GM11168 (cell line): ENCODE data around the gene JMJD6.
"Not testable (repeated sequence)": the region's sequence is repeated elsewhere in the genome, so short reads cannot be mapped to it uniquely, and the experiment has no call there.

Experiments
- in situ Hi-C: fragments of 300-500 bp; cut with MboI; formaldehyde crosslinking; loops from one replicate; pipeline ENCODE4 v1.12.0; 2022; ENCODE audit warnings: low sequenced_read_pairs; ENCODE audit not compliant: unreplicated experiment

The JMJD6 gene

GRCh38 chr17:76700617-76701470, 25.6 kb downstream of the JMJD6 start:
- in situ Hi-C loops, result no loop called here

- in situ Hi-C loops, result no loop called here
These were observed 26.2 kb downstream of the JMJD6 start for GRCh38 chr17:76700270-76700616.

- in situ Hi-C loops, result not testable (repeated sequence)
These were observed 27.9 kb downstream of the JMJD6 start for GRCh38 chr17:76698466-76698977.

DNA sequence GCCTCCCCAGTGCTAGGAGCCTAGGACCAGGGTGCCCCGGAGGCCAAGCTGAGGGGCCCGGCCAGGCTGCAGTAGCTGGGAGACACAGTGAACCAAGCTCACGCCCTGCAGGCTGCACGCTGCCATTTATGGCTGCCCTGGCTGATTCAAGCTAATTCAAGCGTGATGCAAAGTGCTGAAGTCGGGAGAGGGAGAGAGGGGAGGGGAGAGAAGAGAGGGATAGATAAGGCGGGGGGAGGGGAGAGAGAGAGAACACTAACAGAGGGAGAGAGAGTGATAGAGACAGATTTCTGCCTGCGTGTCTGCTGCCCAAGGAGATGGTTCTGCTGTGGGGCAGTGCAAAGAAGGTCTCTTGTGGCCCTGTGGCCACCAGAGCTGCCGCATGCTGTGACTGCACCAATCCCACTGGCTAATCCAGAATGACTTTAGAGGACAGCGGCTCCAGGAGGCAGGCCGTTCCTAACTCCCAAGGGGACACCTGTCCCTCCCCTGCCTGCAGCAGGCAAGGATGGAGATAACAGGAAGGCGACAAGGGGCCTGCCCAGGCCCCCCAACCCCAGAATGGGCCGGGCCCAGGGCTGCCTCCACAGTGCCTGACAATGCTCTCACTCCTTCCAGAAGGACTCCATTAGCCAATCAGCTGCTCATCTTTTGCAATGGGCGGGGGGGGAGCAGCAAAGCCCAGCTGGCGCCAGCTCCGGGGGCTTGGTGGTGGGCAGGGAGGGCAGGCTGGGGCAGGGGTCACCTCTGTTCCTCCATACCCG, 28.5 kb downstream of the JMJD6 start:
- in situ Hi-C loops, result no loop called here

DNA sequence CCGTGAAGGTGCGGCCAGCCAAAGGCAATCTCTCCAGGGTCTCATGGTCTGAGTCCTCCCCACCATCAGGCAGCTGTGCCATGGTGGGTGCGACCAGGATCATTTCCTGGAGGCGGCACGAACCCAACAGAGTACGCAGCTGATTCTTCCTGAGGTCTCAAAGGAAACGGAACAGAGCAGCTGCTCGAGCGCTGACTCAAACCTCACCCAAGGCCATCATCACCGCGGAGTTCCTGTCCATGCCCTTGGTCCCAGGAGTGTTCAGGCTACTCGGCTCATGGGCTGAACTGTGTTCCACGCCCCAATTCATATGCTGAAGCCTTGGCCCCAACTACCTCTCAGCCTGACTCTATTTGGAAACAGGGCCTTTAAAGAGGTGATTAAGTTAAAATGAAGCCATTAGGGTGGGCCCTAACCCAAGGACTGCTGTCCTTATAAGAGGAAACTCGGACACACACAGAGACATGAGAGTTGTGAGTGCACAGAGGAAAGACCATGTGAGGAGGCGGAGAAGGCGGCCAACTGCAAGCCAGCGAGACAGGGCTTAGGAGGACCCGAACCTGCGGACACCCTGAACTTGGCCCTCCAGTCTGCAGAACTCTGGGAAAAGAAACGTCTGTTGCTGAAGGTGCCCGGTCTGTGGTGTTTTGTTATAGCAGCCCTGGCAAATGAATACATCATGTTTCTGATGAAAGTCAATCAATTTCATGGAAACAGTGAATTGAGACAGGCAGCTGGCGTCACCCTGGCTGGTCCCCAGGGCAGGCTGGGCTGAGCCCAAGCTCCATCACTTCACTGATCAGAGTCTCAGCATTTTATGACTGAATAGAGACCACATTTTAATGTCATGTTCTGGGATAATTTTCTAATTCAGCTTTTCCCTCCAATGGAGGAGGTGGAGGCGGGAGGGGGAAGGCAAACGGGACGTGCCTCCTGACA, 29.4 kb downstream of the JMJD6 start:
- in situ Hi-C loops, result no loop called here

- in situ Hi-C loops, result no loop called here
These were observed 31.2 kb downstream of the JMJD6 start for GRCh38 chr17:76695059-76695831.

DNA sequence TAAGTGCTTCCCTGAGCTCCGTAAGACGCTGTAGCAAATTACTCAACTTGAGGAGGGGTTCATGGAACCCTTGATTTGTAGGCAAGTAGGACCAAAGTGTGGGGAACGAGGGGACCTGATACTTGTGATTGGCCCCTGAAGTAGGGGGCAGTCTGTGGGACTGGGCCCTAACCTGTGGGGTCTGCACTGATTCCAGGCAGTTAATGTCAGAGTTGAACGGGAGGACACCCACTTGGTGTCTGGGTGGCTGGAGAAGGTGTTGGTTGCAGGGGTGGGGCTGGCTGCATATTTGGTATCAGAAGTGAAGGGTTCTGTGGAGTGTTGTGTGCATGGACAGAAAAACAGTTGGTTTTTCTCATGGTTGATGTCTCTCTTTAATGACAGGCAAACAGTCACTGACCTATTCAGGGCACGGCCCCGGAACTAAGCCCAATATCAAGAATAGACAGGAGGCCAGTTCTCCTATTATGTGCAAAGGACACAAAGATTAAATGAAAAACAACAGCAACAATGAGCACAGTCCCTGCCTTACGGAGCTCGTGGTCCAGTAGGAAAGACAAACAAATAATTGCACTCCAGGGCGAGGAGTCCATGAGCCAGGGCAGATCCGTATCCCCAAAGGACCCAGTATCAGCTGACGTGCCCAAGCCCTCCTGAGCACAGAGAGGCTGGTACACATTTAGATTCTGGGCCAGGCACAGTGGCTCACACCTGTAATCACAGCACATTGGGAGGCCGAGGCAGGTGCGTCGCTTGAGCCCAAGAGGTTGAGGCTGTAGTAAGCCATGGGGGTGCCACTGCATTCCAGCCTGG, 34.8 kb downstream of the JMJD6 start:
- in situ Hi-C loops, result no loop called here

DNA sequence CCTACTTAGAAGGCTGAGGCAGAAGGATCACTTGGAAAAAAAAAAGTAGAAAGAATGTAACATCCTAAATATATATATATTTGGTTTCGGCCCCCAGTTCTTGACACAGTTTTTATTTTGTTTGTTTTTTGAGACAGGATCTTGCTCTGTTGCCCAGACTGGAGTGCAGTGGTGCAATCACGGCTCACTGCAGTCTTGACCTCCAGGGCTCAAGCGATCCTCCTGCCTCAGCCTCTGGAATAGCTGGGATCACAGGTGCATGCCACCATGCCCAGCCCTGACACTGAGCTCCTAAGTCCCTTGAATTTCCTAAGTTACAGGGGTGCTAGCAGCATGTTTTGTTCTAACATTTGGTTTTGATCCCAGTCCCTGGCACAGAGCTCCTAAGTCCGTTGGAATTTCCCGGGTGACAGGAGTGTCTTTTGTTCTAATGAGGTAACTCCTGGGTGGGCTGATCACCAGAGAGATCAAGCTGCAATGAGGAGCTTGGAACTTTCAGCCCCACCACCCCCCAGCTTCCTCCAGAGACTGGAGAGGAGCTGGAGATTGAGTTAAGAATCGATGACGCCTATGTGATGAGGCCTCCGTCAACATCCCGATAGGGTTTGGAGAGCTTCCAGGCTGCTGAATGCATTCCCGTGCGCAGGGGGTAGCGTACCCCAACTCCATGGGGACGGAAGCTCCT, 35.7 kb downstream of the JMJD6 start:
- in situ Hi-C loops, result no loop called here

- in situ Hi-C loops, result no loop called here
These were observed 36.5 kb downstream of the JMJD6 start for GRCh38 chr17:76689859-76690258.

DNA sequence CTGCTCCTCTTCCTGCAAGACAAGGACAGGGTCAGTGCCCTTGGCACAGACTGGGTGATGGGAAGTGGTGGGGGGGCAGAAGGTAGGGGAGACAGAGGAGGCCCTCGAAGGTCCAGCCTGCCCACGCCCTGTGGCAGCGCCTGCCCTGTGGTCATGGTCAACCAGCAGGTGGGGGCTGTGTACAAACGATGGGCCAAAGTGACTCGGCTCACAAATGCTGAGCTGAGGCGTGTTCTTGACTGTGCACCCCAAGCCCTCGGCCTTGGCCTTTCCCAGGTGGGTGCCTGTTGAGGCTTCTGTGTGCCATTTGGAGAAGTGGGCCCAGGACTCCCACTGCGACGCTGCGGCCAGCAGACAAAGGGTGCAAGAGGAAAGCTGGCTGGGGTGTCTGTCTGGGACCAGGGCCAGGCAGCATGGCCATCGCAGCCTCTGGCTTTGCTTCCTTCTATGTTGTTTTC, 38.2 kb downstream of the JMJD6 start:
- in situ Hi-C loops, result no loop called here

- in situ Hi-C loops, result no loop called here
These were observed 38.9 kb downstream of the JMJD6 start for GRCh38 chr17:76687298-76688164.

DNA sequence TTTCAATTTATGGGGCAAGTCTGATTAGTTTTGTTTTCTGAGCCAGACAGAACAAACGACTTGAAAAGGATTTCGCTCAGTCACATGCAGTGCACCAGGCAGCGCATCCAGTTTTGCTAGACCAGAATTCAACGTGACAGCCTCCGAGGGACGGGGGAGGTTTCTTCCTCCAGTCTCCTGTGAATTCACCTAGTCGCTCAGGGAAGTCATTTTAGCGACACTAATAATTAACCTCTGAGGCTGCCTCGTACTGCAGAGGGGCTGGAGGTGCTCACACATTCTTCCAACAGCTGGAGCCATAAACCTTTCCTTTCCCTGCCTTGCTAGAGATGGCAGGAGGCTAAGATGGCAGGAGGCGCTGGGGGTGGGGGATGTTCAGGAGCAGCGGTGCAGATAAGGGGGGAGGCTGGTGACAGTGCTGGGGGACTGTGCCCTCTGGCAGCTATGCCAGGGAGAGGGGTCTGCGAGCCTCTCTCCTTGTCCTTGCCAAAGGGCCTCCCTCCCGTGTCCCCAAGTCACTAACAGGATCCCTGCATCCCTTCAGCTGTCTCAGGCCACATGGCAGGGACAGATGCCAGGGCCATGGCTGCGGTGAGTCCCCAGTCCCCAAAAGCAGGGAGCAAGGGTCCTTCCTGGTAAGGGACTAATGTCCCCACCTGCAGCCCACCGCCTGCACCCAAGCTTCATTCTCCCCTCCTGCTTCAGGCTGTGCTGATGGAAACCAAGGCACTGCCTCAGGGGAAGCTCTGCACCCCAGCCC, 39.7 kb downstream of the JMJD6 start:
- in situ Hi-C loops, result no loop called here

GRCh38 chr17:76685846-76686245, 40.6 kb downstream of the JMJD6 start:
- in situ Hi-C loops, result no loop called here

DNA sequence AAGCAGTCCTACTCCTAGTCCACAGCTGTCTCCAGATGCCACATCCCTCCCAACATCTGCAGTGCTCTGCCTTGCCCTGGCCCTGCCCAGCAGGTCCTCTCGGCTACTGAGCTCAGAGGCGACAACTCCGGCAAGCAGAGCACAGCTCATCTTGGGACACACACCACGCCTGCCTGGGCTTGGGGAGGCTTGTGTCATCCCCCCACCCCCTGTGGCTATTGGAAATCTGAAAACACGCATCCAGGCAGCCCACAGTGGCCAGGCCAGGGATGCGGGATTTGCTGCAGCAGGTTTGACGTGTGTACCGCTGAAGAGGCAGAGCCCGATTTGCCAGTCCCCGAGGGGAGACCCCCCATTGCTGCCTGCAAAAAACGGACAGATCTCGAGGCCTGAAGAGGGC, 41.0 kb downstream of the JMJD6 start:
- in situ Hi-C loops, result no loop called here

GRCh38 chr17:76684756-76685155, 41.6 kb downstream of the JMJD6 start:
- in situ Hi-C loops, result no loop called here

GRCh38 chr17:76683921-76684745, 42.3 kb downstream of the JMJD6 start:
- in situ Hi-C loops, result no loop called here
